Measurements from ENCODE around the gene MACF1. TPM values are rescaled to one million over a fixed set of nuclear protein-coding genes. Genes with fewer than 3 reads are reported as not detected.

Gene MACF1
- total and polyA plus RNA-seq, 7 donors = 38.9 to 162 (median 71.4) TPM

- ATAC-seq (no peak), DNase-seq (no peak)
- Histone ChIP-seq H3K36me3 (ENCODE audit: insufficient read depth in 1 of 2, low read depth in 1 of 2) (peaks cover 14 to 100% of the 10 kb centered on the region in 2 donors), H3K4me3 (no peak overlapping the region), H3K9me3 (no peaks in the 10 kb centered on the region), H3K27me3 (ENCODE audit: insufficient read depth in 3 of 3, low read length in 2 of 3) (no peaks in the 10 kb centered on the region), H3K4me1 (no peaks in the 10 kb centered on the region), H3K27ac (no peak overlapping the region)
- 32 to 45% (median 43%) methylated on average over 1 of the region's 1 CpG for WGBS, 3 donors
- TF ChIP-seq, protein P1, sequence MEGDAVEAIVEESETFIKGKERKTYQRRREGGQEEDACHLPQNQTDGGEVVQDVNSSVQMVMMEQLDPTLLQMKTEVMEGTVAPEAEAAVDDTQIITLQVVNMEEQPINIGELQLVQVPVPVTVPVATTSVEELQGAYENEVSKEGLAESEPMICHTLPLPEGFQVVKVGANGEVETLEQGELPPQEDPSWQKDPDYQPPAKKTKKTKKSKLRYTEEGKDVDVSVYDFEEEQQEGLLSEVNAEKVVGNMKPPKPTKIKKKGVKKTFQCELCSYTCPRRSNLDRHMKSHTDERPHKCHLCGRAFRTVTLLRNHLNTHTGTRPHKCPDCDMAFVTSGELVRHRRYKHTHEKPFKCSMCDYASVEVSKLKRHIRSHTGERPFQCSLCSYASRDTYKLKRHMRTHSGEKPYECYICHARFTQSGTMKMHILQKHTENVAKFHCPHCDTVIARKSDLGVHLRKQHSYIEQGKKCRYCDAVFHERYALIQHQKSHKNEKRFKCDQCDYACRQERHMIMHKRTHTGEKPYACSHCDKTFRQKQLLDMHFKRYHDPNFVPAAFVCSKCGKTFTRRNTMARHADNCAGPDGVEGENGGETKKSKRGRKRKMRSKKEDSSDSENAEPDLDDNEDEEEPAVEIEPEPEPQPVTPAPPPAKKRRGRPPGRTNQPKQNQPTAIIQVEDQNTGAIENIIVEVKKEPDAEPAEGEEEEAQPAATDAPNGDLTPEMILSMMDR (IDR thresholded peaks at IDR 0.05) = no peak
- intact Hi-C loops (cut with DNase I) = no loop called here
Observed at GRCh38 chr1:39483276-39483675, 278.8 kb downstream of the MACF1 start.

GRCh38 chr1:39484564-39484963, 280.1 kb downstream of the MACF1 start:
- no peaks in the 10 kb centered on the region for H3K27me3 ChIP-seq (ENCODE audit: insufficient read depth in 3 of 3, low read length in 2 of 3)
- TF ChIP-seq, protein P1 (IDR thresholded peaks at IDR 0.05) = no peak
- DNase-seq (no peak), ATAC-seq (no peak)
- H3K36me3 ChIP-seq (ENCODE audit: insufficient read depth in 1 of 2, low read depth in 1 of 2) = peaks cover 14 to 88% of the 10 kb centered on the region in 2 donors
- H3K4me3 ChIP-seq = no peak overlapping the region
- H3K4me1 ChIP-seq = no peaks in the 10 kb centered on the region
- intact Hi-C loops (cut with DNase I) = no loop called here
- no peak overlapping the region for H3K27ac ChIP-seq
- 93 to 95% (median 95%) methylated on average over 7 of the region's 7 CpGs for WGBS, 3 donors
- no peaks in the 10 kb centered on the region for H3K9me3 ChIP-seq

- H3K27ac ChIP-seq = no peak overlapping the region
- WGBS, 3 donors = 84 to 89% (median 89%) methylated on average over 14 of the region's 14 CpGs
Observed at GRCh38 chr1:39485046-39485803, 280.7 kb downstream of the MACF1 start.

GRCh38 chr1:39488012-39488545, 283.6 kb downstream of the MACF1 start:
- no peaks in the 10 kb centered on the region for H3K9me3 ChIP-seq

More at GRCh38 chr1:39485046-39485803, 280.7 kb downstream of the MACF1 start:
- Histone ChIP-seq H3K4me3 (no peak overlapping the region), H3K9me3 (no peaks in the 10 kb centered on the region), H3K4me1 (no peaks in the 10 kb centered on the region), H3K27me3 (ENCODE audit: insufficient read depth in 3 of 3, low read length in 2 of 3) (peaks cover 0 to 4% (median under 1%) of the 10 kb centered on the region in 3 donors), H3K36me3 (ENCODE audit: insufficient read depth in 1 of 2, low read depth in 1 of 2) (peaks cover 9 to 81% of the 10 kb centered on the region in 2 donors)
- DNase-seq = no peak
- ATAC-seq = no peak
- TF ChIP-seq, protein P1 (IDR thresholded peaks at IDR 0.05) = no peak
- intact Hi-C loops (cut with DNase I) = no loop called here

More at GRCh38 chr1:39488012-39488545, 283.6 kb downstream of the MACF1 start:
- Histone ChIP-seq H3K27ac (no peak overlapping the region), H3K4me3 (no peak overlapping the region), H3K36me3 (ENCODE audit: insufficient read depth in 1 of 2, low read depth in 1 of 2) (peaks cover 5 to 53% of the 10 kb centered on the region in 2 donors), H3K27me3 (ENCODE audit: insufficient read depth in 3 of 3, low read length in 2 of 3) (peaks cover 0 to 23% (median 13%) of the 10 kb centered on the region in 3 donors), H3K4me1 (peaks cover 4% of the 10 kb centered on the region)
- intact Hi-C loops (cut with DNase I) = no loop called here
- 95 to 99% (median 98%) methylated on average over 5 of the region's 5 CpGs for WGBS, 3 donors
- no peak for DNase-seq
- no peak for ATAC-seq
- TF ChIP-seq, protein P1 (IDR thresholded peaks at IDR 0.05) = no peak
